ENCODE data around the gene PER2. TPM values are rescaled to one million over a fixed set of nuclear protein-coding genes. Genes with fewer than 3 reads are reported as not detected.

PER2 gene
- total and polyA plus RNA-seq, 9 of the 15 experiments (the other 6 are each of a cell fraction or from before 2014, with no cell fraction given) = 1.1 to 10.3 (median 2.9) TPM

DNA sequence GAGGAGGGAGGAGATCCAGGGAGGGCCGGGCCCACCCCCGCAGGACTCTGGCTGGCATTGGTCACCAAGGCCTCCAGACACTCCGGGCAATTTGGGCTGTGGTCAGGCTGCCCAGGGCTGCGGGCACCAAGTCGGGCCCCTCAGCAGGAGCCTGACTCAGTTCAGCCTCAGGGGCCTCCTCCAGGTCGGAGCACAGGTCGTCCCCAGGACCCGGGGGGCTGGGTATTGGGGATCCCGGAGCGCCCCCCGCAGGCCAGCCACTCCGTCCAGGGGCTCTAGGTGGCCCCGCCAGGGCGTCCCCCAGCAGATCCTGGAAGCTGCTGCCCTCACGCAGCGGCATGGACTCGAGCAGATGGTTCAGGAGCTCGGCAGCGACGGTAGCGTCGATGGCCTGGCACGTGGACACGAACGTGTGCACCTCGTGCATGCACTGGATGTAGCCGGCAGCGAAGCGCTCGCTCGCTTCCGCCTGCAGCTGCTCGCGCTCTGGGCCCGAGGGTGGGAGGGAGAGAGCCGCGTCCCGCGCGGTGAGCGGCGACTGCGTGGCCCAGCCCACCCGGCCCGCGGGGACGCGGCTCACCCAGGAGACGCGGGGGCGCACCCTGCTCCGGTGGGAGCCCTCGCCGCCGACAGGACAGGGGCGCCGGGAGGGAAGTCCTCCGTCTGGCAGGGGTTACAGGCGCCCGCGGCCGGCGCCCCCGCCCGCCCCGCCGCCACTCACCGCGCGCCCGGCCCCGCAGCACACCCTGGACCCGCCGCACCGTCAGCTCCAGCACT is 49.5 kb downstream of the PER2 start (continued):
- TF ChIP-seq, protein P1, sequence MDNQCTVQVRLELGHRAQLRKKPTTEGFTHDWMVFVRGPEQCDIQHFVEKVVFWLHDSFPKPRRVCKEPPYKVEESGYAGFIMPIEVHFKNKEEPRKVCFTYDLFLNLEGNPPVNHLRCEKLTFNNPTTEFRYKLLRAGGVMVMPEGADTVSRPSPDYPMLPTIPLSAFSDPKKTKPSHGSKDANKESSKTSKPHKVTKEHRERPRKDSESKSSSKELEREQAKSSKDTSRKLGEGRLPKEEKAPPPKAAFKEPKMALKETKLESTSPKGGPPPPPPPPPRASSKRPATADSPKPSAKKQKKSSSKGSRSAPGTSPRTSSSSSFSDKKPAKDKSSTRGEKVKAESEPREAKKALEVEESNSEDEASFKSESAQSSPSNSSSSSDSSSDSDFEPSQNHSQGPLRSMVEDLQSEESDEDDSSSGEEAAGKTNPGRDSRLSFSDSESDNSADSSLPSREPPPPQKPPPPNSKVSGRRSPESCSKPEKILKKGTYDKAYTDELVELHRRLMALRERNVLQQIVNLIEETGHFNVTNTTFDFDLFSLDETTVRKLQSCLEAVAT (IDR thresholded peaks at IDR 0.05) = no peak
- TF ChIP-seq KAT7 (CRISPR knock-in tag; IDR thresholded peaks at IDR 0.05; ENCODE audit: borderline replicate concordance) (no peak), ETV5 (CRISPR knock-in tag; IDR thresholded peaks at IDR 0.05; ENCODE audit: low read depth) (peak; percentile 78; the same call in 1 of the 2 replicates), HMG20A (CRISPR knock-in tag; conservative IDR thresholded peaks at IDR 0.05) (no peak), SREBF2 (CRISPR knock-in tag; IDR thresholded peaks at IDR 0.05) (peak; percentile 89; the same call in 1 of the 2 replicates), CBX5 (IDR thresholded peaks at IDR 0.05; ENCODE audit: borderline replicate concordance, low read depth) (no peak), MTF1 (CRISPR knock-in tag; IDR thresholded peaks at IDR 0.05; ENCODE audit: borderline replicate concordance) (no peak), YBX1 (IDR thresholded peaks at IDR 0.05) (no peak), ZNF431 (CRISPR knock-in tag; IDR thresholded peaks at IDR 0.05) (peak; percentile 92), TOE1 (IDR thresholded peaks at IDR 0.05; ENCODE audit: borderline replicate concordance) (no peak; the same call in 1 of the 2 replicates), TOE1 (CRISPR knock-in tag; IDR thresholded peaks at IDR 0.05; ENCODE audit: borderline replicate concordance, low read depth) (peak; percentile 91; the same call in 1 of the 2 replicates), BRD4 (IDR thresholded peaks at IDR 0.05) (no peak), L3MBTL2 (IDR thresholded peaks at IDR 0.05) (peak; percentile 100), ZNF764 (CRISPR knock-in tag; IDR thresholded peaks at IDR 0.05; ENCODE audit: low read depth) (no peak), MYBL2 (IDR thresholded peaks at IDR 0.05; ENCODE audit: low read depth) (no peak), MYBL2 (CRISPR knock-in tag; IDR thresholded peaks at IDR 0.05; ENCODE audit: borderline replicate concordance) (peak; percentile 71; the same call in 1 of the 2 replicates), ZNF24 (IDR thresholded peaks at IDR 0.05) (no peak), RBM17 (IDR thresholded peaks at IDR 0.05; ENCODE audit: borderline replicate concordance, low read depth, low read length) (no peak), NR2C1 (IDR thresholded peaks at IDR 0.05) (no peak), NR2C1 (tag; IDR thresholded peaks at IDR 0.05) (no peak), ZNF707 (CRISPR knock-in tag; conservative IDR thresholded peaks at IDR 0.05) (no peak), ZNF239 (CRISPR knock-in tag; IDR thresholded peaks at IDR 0.05) (no peak), CXXC5 (CRISPR knock-in tag; IDR thresholded peaks at IDR 0.05) (peak; percentile 91)
- TF ChIP-seq, protein P2, sequence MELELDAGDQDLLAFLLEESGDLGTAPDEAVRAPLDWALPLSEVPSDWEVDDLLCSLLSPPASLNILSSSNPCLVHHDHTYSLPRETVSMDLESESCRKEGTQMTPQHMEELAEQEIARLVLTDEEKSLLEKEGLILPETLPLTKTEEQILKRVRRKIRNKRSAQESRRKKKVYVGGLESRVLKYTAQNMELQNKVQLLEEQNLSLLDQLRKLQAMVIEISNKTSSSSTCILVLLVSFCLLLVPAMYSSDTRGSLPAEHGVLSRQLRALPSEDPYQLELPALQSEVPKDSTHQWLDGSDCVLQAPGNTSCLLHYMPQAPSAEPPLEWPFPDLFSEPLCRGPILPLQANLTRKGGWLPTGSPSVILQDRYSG (tag; conservative IDR thresholded peaks at IDR 0.05; ENCODE audit: low read depth) = peak; percentile 59; the same call in 1 of the 2 replicates
- TF ChIP-seq, protein P3, sequence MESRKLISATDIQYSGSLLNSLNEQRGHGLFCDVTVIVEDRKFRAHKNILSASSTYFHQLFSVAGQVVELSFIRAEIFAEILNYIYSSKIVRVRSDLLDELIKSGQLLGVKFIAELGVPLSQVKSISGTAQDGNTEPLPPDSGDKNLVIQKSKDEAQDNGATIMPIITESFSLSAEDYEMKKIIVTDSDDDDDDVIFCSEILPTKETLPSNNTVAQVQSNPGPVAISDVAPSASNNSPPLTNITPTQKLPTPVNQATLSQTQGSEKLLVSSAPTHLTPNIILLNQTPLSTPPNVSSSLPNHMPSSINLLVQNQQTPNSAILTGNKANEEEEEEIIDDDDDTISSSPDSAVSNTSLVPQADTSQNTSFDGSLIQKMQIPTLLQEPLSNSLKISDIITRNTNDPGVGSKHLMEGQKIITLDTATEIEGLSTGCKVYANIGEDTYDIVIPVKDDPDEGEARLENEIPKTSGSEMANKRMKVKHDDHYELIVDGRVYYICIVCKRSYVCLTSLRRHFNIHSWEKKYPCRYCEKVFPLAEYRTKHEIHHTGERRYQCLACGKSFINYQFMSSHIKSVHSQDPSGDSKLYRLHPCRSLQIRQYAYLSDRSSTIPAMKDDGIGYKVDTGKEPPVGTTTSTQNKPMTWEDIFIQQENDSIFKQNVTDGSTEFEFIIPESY (CRISPR knock-in tag; IDR thresholded peaks at IDR 0.05) = peak; percentile 78

All from K562 (cell line).